Spinal cord (tissue), 10 donors: ENCODE measurements around the gene SH3GL2. TPM values are rescaled to one million over a fixed set of nuclear protein-coding genes. Genes with fewer than 3 reads are reported as not detected.

Source experiments
- DNase-seq, 6 donors: peaks; one replicate each; pipeline versions ENCODE4 v3.0.0 to v3.0.0-alpha.2; 2013 to 2015; ENCODE audit warnings: low spot score in 6 of 6, low read depth in 4 of 6
- H3K27ac ChIP-seq: one replicate; pipeline ENCODE4 v1.5.1; 2013; ENCODE audit warnings: low read depth, low read length, control low read depth
- H3K27me3 ChIP-seq: one replicate; pipeline ENCODE4 v1.6.1; 2013; ENCODE audit warnings: low read length; ENCODE audit not compliant: control insufficient read depth, insufficient read depth
- H3K36me3 ChIP-seq: one replicate; pipeline ENCODE4 v1.6.1; 2013; ENCODE audit warnings: low read length; ENCODE audit not compliant: control insufficient read depth, insufficient read depth
- H3K4me1 ChIP-seq: one replicate; pipeline ENCODE4 v1.6.1; 2013; ENCODE audit warnings: low read length; ENCODE audit not compliant: control insufficient read depth, insufficient read depth
- H3K4me3 ChIP-seq: one replicate; pipeline ENCODE4 v1.5.1; 2013; ENCODE audit warnings: low read depth, low read length, control low read depth
- H3K9me3 ChIP-seq: one replicate; pipeline ENCODE4 v1.6.1; 2013; ENCODE audit warnings: low read length; ENCODE audit not compliant: control insufficient read depth, insufficient read depth
- WGBS: methylation state at CpG from one replicate; pipeline ENCODE4 v1.1.5; 2013; ENCODE audit warnings: missing lambda C conversion rate; ENCODE audit not compliant: insufficient coverage; 5-methylcytosine and 5-hydroxymethylcytosine counted together
- polyA plus RNA-seq, 2 donors: library from polyadenylated mRNA; unstranded; fragments of 120-200 nt; gene quantifications; one replicate each; pipeline ENCODE4 v1.2.1, GENCODE V29; 2013; ENCODE audit not compliant: insufficient read length in 2 of 2
- total RNA-seq, 2 donors: library from RNA; depleted of rRNA in 1 of 2; stranded (reverse); fragments of 120-200 nt in 1 of 2; fragments of >200 nt in 1 of 2; gene quantifications; one replicate each; pipeline versions ENCODE4 v1.2.3 to v1.2.4, GENCODE V29; 2013 to 2014
- donor health status: healthy.

Gene SH3GL2
- total and polyA plus RNA-seq, 4 donors: 20.1 to 72.3 (median 60.7) TPM

DNA sequence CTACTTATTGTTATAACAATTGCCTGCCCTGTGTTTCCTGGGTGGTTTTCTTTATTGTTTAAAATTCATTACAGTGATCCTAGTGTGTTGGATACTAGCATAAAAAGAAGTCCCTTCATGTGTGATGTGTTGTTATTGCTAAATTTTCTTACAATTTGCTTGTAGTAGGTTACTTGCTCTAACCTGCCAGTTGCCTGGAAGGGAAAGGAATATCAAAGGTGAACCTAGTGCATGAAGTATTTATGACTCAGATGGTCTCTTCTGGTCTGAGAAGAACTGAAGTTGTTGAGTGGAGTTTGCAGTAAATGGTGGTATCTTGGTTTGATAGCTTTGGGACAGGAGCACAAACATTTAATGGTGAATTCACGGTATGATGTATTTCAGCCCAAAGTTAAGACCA is 58.0 kb downstream of the SH3GL2 start:
- H3K36me3 ChIP-seq: no peaks in the 10 kb centered on the region
- H3K9me3 ChIP-seq: no peaks in the 10 kb centered on the region
- no peaks in the 10 kb centered on the region for H3K27me3 ChIP-seq
- WGBS: no CpG with 5 or more reads among the region's 1 CpG
- no peaks in the 10 kb centered on the region for H3K4me1 ChIP-seq
- H3K4me3 ChIP-seq: no peak overlapping the region
- no peak overlapping the region for H3K27ac ChIP-seq
- no peak for DNase-seq

DNA sequence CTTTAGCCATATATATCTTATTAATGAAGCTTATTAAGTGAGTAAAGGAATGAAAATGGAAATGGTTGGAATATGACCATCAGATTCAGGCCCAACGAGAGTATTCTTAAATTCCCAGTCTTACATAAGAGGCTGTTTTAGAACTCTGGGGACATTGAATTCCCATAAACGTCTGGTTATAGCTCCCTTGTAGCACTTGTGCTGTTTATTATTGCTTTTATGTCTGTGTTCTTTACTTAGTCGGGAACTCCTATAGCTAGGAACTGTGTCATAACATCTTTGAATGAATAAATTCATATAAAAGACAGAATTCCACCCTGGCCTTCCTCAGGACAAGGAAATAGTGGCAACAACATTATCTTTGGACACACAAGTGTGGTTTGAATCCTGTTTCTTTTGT is 58.4 kb downstream of the SH3GL2 start:
- WGBS: no CpG with 5 or more reads among the region's 3 CpGs
- no peak for DNase-seq
- H3K27ac ChIP-seq: no peak overlapping the region
- no peaks in the 10 kb centered on the region for H3K27me3 ChIP-seq
- H3K4me3 ChIP-seq: no peak overlapping the region
- H3K36me3 ChIP-seq: no peaks in the 10 kb centered on the region
- H3K9me3 ChIP-seq: no peaks in the 10 kb centered on the region
- no peaks in the 10 kb centered on the region for H3K4me1 ChIP-seq

DNA sequence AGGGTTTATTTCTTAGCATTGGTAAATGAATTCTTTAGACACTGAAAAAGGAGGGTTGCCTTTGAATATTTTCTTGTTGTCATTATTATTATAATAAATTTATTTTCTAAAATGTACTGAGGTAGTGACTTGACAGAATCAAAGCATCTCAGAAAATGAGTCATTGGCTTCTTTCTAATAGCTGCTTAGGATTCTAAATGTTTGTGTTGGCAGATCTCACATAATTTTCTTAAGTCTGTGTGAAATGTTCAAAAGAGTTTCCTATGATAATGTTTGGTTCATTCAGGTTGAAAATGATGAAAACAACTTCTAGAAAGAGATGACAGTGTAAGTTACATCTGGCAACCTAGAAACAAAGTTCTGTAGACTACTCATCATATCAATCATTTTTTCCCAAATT is 69.7 kb downstream of the SH3GL2 start:
- DNase-seq: no peak
- Histone ChIP-seq H3K36me3 (no peaks in the 10 kb centered on the region), H3K4me3 (no peak overlapping the region), H3K27me3 (no peaks in the 10 kb centered on the region), H3K4me1 (no peaks in the 10 kb centered on the region), H3K27ac (no peak overlapping the region), H3K9me3 (peaks cover 4% of the 10 kb centered on the region)

DNA sequence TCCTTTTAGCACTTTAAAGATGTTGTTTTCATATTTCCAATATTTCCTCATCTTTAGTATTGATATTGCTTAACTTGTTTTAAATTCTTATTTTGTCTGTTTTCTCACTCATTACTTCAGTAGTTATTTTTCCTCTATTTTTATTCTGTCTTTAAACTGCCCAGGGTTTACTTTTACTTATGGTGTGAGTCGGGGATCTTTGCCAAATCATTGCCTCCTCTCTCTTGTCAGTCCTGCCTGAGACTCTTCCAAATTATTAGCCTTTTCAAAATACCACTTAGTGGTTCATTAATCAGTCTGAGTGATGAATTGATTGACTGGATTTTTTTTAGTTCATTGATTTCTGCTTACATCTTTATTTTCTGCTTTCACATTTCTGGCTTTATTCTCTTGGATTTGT is 72.9 kb downstream of the SH3GL2 start:
- H3K27ac ChIP-seq: no peak overlapping the region
- WGBS: no CpG with 5 or more reads among the region's 1 CpG
- no peak overlapping the region for H3K4me3 ChIP-seq
- no peaks in the 10 kb centered on the region for H3K9me3 ChIP-seq
- no peak for DNase-seq
- no peaks in the 10 kb centered on the region for H3K4me1 ChIP-seq
- H3K27me3 ChIP-seq: no peaks in the 10 kb centered on the region
- no peaks in the 10 kb centered on the region for H3K36me3 ChIP-seq

DNA sequence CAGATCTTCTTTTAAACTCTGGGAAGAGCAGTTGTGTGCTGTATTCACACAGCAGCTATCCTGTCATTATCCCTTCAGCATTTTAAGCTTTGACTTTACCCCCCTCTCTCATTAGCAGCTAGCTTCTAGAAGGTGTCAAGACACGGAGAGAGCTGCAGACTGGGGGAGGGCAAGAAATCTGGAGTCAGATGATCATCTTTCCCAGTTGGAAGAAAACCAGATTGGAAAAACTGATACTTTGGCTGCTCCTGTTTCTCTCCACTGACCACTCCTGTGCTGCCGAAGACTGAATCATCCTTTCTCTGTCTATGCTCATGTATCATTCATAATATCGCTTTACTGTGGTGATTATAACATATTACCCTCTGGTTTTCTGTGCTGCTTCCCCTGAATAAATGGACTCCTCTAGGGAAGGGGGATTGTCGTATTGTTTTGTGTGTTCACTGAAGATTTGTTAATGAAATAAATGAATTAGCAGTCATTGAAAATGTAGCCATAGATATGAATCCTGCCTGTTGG is 75.1 kb downstream of the SH3GL2 start:
- Histone ChIP-seq H3K9me3 (no peaks in the 10 kb centered on the region), H3K27me3 (no peaks in the 10 kb centered on the region), H3K36me3 (no peaks in the 10 kb centered on the region), H3K27ac (no peak overlapping the region), H3K4me1 (no peaks in the 10 kb centered on the region), H3K4me3 (no peak overlapping the region)
- peak in 1 of 6 donors; percentile 30 for DNase-seq
- 60% methylated on average over 1 of the region's 4 CpGs for WGBS

DNA sequence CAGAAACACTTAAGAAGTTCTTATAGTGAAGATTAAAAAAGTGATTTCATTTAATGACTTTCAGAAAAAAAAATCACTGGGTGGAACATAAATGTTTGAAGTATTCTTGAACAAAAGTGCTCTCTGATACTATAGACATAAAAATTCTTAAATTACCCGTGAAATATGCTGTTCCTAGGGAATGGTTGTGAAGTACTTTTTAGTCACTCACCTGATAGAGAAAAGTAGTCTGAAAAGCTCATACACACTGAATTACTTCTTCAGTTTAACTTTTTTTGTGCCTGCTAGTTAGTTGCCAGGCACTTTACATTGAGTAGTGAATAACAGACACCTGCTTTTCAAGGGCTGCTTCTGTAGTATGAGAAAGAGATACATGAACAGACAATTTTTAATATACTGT is 78.0 kb downstream of the SH3GL2 start:
- no peak for DNase-seq
- Histone ChIP-seq H3K27ac (no peak overlapping the region), H3K27me3 (no peaks in the 10 kb centered on the region), H3K4me1 (no peaks in the 10 kb centered on the region), H3K36me3 (no peaks in the 10 kb centered on the region), H3K9me3 (no peaks in the 10 kb centered on the region), H3K4me3 (no peak overlapping the region)
- WGBS: no CpG with 5 or more reads among the region's 1 CpG

DNA sequence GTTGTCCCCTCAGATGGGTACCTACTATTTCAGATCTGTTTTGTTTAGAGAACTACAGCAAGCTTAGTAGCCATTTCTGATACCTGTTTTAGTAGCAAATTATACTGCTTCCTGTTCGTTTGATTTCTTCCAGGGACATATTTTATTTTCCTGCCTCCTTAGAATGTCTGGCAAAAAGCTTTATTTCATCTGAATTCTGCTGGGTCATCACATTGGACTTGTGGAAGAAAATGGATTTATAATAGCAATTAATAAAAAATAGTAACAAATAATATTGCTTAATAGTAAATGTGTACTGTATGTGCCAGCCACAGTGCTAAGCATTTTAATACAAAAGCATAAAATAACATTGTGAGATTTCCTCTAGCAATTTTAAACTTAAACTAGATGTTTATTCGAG is 79.4 kb downstream of the SH3GL2 start:
- no peak overlapping the region for H3K27ac ChIP-seq
- WGBS: no CpG with 5 or more reads among the region's 2 CpGs
- no peaks in the 10 kb centered on the region for H3K36me3 ChIP-seq
- no peak overlapping the region for H3K4me3 ChIP-seq
- peaks cover 3% of the 10 kb centered on the region for H3K4me1 ChIP-seq
- no peaks in the 10 kb centered on the region for H3K27me3 ChIP-seq
- H3K9me3 ChIP-seq: no peaks in the 10 kb centered on the region
- no peak for DNase-seq

DNA sequence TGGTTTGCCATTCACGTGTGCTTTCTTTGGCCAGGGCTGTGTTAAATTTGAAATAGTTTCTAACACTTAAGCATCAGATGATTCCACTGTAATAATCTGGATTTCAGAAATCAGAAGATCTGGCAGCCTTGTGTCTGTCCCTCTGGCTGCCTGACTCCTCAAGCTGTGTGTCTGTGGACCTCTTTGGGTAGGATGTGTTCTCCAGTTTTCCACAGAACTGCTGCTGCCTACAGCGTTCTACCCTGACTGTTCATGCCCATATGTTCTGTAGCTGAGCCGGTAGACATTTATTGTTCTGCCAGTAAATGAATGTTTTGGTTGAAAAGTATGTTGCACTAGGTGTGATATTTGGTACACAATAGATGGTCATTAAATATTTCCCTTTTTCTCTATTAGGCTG is 81.3 kb downstream of the SH3GL2 start:
- Histone ChIP-seq H3K9me3 (no peaks in the 10 kb centered on the region), H3K4me3 (no peak overlapping the region), H3K27ac (no peak overlapping the region), H3K4me1 (peaks cover 3% of the 10 kb centered on the region), H3K27me3 (no peaks in the 10 kb centered on the region), H3K36me3 (no peaks in the 10 kb centered on the region)
- DNase-seq: no peak
- no CpG with 5 or more reads among the region's 3 CpGs for WGBS

DNA sequence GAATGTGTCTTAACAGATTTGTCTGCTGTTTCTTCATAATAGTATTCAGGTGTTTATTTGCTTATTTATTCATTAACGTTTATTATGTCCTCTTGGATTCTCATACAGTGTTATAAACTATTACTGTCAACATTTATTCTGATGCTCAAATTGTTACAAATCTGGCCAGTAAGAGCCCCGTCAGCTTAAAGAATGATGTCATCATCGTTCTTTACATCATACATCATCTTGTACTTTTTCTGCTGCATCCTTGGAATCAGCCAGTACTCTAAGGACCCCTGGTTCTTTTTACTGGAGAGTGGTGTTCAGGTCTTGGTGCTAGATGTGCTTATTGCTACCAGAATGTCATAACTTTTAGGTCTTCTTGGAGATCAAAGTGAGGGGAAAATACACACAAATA is 86.6 kb downstream of the SH3GL2 start:
- no CpG with 5 or more reads among the region's 3 CpGs for WGBS
- Histone ChIP-seq H3K27me3 (no peaks in the 10 kb centered on the region), H3K4me1 (peaks cover 3% of the 10 kb centered on the region), H3K9me3 (no peaks in the 10 kb centered on the region), H3K36me3 (no peaks in the 10 kb centered on the region), H3K4me3 (no peak overlapping the region), H3K27ac (no peak overlapping the region)
- no peak for DNase-seq

DNA sequence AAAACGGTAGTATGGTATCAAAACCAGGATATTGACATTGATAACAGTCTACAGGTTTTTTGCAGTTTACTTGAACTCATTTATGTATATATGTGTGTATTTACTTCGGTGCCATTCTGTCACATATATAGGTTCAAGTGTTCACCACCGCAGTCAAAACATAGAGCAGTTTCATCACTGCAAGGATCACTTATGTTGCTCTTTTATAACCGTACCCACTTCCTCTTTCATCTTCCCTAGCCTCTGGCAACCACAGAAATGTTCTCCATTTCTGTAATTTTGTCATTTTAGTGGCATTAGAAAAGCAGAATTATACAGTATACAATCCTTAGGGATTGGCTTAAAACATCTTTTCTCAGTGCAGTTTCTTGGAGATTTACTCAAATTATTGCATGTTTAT is 90.3 kb downstream of the SH3GL2 start:
- no peak for DNase-seq
- Histone ChIP-seq H3K4me3 (no peak overlapping the region), H3K9me3 (no peaks in the 10 kb centered on the region), H3K27ac (no peak overlapping the region), H3K36me3 (no peaks in the 10 kb centered on the region), H3K27me3 (no peaks in the 10 kb centered on the region), H3K4me1 (no peaks in the 10 kb centered on the region)
- no CpG with 5 or more reads among the region's 4 CpGs for WGBS
